ENCODE results near the gene TAF15.

TAF15 gene

DNA sequence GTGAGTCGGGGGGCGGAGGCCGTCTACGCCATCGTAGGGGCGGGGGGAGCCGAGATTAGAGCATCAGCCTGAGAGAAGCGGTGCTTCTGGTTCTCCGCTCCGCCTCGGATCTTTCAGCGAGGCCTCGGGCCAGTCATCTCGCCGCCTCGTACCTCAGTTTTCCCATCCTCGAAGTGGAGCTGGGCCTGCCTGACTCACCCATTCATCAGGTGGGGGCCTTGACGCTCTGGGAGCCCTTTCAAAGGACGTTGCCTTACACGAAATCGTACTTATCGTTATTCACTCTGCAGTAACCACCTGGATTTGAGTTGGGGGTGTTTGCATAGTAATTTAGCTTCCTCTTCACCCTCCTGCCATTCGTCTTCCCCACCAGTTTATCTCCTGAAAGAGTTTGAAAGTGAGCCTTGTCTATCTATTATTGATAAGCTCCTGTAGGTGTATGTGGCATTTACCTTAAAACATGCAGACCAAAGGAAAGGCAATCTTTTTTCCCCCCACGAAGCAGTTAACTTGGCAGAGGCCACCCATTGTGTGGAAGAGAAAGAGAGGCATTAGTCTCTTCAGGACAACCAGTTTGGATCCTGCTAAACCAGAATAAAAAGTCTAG, 674 bp downstream of the TAF15 start:
- TF ChIP-seq, protein P1, sequence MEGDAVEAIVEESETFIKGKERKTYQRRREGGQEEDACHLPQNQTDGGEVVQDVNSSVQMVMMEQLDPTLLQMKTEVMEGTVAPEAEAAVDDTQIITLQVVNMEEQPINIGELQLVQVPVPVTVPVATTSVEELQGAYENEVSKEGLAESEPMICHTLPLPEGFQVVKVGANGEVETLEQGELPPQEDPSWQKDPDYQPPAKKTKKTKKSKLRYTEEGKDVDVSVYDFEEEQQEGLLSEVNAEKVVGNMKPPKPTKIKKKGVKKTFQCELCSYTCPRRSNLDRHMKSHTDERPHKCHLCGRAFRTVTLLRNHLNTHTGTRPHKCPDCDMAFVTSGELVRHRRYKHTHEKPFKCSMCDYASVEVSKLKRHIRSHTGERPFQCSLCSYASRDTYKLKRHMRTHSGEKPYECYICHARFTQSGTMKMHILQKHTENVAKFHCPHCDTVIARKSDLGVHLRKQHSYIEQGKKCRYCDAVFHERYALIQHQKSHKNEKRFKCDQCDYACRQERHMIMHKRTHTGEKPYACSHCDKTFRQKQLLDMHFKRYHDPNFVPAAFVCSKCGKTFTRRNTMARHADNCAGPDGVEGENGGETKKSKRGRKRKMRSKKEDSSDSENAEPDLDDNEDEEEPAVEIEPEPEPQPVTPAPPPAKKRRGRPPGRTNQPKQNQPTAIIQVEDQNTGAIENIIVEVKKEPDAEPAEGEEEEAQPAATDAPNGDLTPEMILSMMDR (IDR thresholded peaks at IDR 0.05) = no peak

DNA sequence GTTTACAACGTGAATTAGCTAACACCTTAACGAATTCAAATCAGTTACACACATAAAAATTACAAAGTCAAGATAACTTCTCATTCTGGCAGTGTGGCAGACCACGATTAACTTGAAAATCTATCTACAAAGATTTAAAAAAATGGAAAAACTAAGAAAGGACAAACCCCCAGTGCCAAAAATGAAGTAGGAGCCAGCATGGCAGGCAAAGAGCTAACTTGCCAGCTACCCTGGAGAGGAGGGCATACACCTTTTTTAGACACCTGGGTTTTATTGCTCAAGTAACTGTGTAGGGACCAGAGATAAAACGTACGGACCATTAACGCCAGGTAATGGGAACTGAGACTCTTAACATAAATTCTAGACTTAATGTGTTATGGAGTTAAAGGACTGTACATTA, 2.5 kb downstream of the TAF15 start:
- TF ChIP-seq, protein P1 (IDR thresholded peaks at IDR 0.05) = no peak

- TF ChIP-seq, protein P1 (IDR thresholded peaks at IDR 0.05) = no peak
Measured at GRCh38 chr17:35812456-35812855, 3.2 kb downstream of the TAF15 start.

DNA sequence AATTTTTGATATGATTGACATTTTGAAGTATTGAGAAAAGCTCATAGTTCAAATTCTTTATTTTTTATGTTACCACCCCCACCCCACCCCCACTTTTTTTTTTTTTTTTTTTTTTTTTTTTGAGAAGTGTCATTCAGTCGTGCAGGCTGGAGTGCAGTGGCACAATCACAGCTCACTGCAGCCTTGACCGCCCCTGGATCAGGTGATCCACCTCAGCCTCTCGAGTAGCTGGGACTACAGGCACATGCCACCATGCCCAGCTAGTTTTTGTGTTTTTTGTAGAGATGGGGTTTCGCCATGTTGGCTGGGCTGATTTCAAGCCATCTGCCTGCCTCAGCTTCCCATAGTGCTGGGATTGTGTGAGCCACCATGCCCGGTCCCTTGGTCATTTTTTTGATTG, 7.4 kb downstream of the TAF15 start:
- TF ChIP-seq, protein P1 (IDR thresholded peaks at IDR 0.05) = no peak

- TF ChIP-seq, protein P1 (IDR thresholded peaks at IDR 0.05) = no peak
Measured at GRCh38 chr17:35817196-35817595, 7.9 kb downstream of the TAF15 start.

DNA sequence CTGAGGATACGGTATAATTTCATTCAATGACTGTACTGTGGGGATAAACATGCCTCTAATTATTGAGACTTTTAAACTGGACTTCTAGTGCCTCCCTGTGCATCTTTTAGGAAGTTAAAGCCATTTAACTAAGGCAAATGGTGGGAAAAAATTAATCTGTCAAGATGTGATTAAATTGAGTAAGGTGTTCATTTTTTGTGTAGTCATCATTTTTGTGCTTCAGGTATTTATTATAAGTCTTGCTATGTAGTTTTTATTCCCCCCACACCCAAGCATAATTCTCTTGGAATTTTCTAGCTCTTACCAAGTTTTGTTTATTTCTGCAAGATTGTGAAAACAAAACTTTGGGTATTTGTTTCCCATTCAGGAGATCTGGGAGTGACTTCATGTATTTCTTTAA, 10.2 kb downstream of the TAF15 start:
- TF ChIP-seq, protein P1 (IDR thresholded peaks at IDR 0.05) = no peak

DNA sequence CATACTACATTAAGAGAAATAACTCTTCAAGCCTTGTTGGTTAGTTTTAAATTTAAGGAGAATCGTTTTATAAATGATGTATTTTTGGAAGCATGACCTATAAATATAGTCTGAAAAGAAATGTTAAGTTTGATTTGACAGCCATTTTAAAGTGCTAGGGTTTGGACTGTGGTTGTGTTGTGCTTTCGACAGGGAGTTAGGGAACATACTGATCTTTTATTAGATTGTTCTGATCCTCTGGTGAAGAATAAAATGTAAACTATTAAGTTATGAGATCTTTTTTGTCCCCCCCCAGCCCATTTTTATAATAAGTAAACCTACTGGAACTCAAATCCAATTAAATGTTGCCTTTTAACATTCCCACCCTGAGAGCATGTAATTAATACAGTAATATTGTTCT, 12.0 kb downstream of the TAF15 start:
- TF ChIP-seq, protein P1 (IDR thresholded peaks at IDR 0.05) = no peak

- TF ChIP-seq, protein P1 (IDR thresholded peaks at IDR 0.05) = no peak
Measured at GRCh38 chr17:35825206-35825605, 15.9 kb downstream of the TAF15 start.

Data from LNCAP (cell line).